ENCODE measurements around the gene FHAD1. TPM values are rescaled to one million over a fixed set of nuclear protein-coding genes. Genes with fewer than 3 reads are reported as not detected.

Gene FHAD1
- polyA plus RNA-seq, 4 donors = 0.22 to 0.58 (median 0.36) TPM

- Histone ChIP-seq H3K9me3 (ENCODE audit: control insufficient read depth in 2 of 2, insufficient read depth in 1 of 2, low read depth in 1 of 2, low read length in 1 of 2) (no peaks in the 10 kb centered on the region), H3K36me3 (ENCODE audit: control insufficient read depth in 3 of 3, insufficient read depth in 2 of 3, low read depth in 1 of 3, low read length in 3 of 3) (peaks cover 0 to 4% (median 0%) of the 10 kb centered on the region in 3 donors), H3K27me3 (ENCODE audit: control insufficient read depth in 3 of 3, insufficient read depth in 3 of 3, low read length in 3 of 3) (no peaks in the 10 kb centered on the region), H3K4me3 (ENCODE audit: low read depth in 1 of 3, low read length in 3 of 3) (no peak overlapping the region), H3K27ac (ENCODE audit: low read depth in 1 of 3, low read length in 2 of 3) (peak overlapping the region in 2 of 3 donors; percentile 24 to 85), H3K4me1 (ENCODE audit: control insufficient read depth in 3 of 3, insufficient read depth in 2 of 3, low read depth in 1 of 3, low read length in 2 of 3) (peaks cover 2 to 7% (median 6%) of the 10 kb centered on the region in 3 donors)
- DNase-seq (peak in 1 of 2 donors; percentile 88), FAIRE-seq (no peak)
- 40 to 54% (median 49%) methylated on average over 17 of the region's 17 CpGs for WGBS, 3 donors
Observed at GRCh38 chr1:15345705-15346345, 98.8 kb downstream of the FHAD1 start.

- no peak for DNase-seq
- H3K4me1 ChIP-seq (ENCODE audit: control insufficient read depth in 3 of 3, insufficient read depth in 2 of 3, low read depth in 1 of 3, low read length in 2 of 3) = peaks cover 2 to 11% (median 6%) of the 10 kb centered on the region in 3 donors
- H3K27me3 ChIP-seq (ENCODE audit: control insufficient read depth in 3 of 3, insufficient read depth in 3 of 3, low read length in 3 of 3) = no peaks in the 10 kb centered on the region
- FAIRE-seq = no peak
- no peak overlapping the region for H3K4me3 ChIP-seq (ENCODE audit: low read depth in 1 of 3, low read length in 3 of 3)
- H3K27ac ChIP-seq (ENCODE audit: low read depth in 1 of 3, low read length in 2 of 3) = peak overlapping the region in 2 of 3 donors; percentile 24 to 85
- WGBS, 3 donors = 75 to 88% (median 87%) methylated on average over 14 of the region's 14 CpGs
- H3K9me3 ChIP-seq (ENCODE audit: control insufficient read depth in 2 of 2, insufficient read depth in 1 of 2, low read depth in 1 of 2, low read length in 1 of 2) = no peaks in the 10 kb centered on the region
- H3K36me3 ChIP-seq (ENCODE audit: control insufficient read depth in 3 of 3, insufficient read depth in 2 of 3, low read depth in 1 of 3, low read length in 3 of 3) = peaks cover 0 to 4% (median 0%) of the 10 kb centered on the region in 3 donors
Observed at GRCh38 chr1:15346346-15347030, 99.5 kb downstream of the FHAD1 start.

GRCh38 chr1:15347182-15347581 is 100.2 kb downstream of the FHAD1 start:
- FAIRE-seq (no peak), DNase-seq (no peak)
- H3K27me3 ChIP-seq (ENCODE audit: control insufficient read depth in 3 of 3, insufficient read depth in 3 of 3, low read length in 3 of 3) = no peaks in the 10 kb centered on the region
- peaks cover 0 to 16% (median 4%) of the 10 kb centered on the region in 3 donors for H3K4me1 ChIP-seq (ENCODE audit: control insufficient read depth in 3 of 3, insufficient read depth in 2 of 3, low read depth in 1 of 3, low read length in 2 of 3)
- H3K36me3 ChIP-seq (ENCODE audit: control insufficient read depth in 3 of 3, insufficient read depth in 2 of 3, low read depth in 1 of 3, low read length in 3 of 3) = peaks cover 0 to 4% (median 0%) of the 10 kb centered on the region in 3 donors
- 70 to 84% (median 75%) methylated on average over 7 of the region's 7 CpGs for WGBS, 3 donors
- H3K9me3 ChIP-seq (ENCODE audit: control insufficient read depth in 2 of 2, insufficient read depth in 1 of 2, low read depth in 1 of 2, low read length in 1 of 2) = no peaks in the 10 kb centered on the region
- no peak overlapping the region for H3K27ac ChIP-seq (ENCODE audit: low read depth in 1 of 3, low read length in 2 of 3)
- no peak overlapping the region for H3K4me3 ChIP-seq (ENCODE audit: low read depth in 1 of 3, low read length in 3 of 3)

GRCh38 chr1:15348648-15349047 is 101.6 kb downstream of the FHAD1 start:
- WGBS, 3 donors = 87 to 92% (median 90%) methylated on average over 9 of the region's 9 CpGs
- H3K9me3 ChIP-seq (ENCODE audit: control insufficient read depth in 2 of 2, insufficient read depth in 1 of 2, low read depth in 1 of 2, low read length in 1 of 2) = no peaks in the 10 kb centered on the region
- DNase-seq (no peak), FAIRE-seq (no peak)
- no peak overlapping the region for H3K27ac ChIP-seq (ENCODE audit: low read depth in 1 of 3, low read length in 2 of 3)
- peaks cover 0 to 24% (median 6%) of the 10 kb centered on the region in 3 donors for H3K4me1 ChIP-seq (ENCODE audit: control insufficient read depth in 3 of 3, insufficient read depth in 2 of 3, low read depth in 1 of 3, low read length in 2 of 3)
- H3K4me3 ChIP-seq (ENCODE audit: low read depth in 1 of 3, low read length in 3 of 3) = no peak overlapping the region
- no peaks in the 10 kb centered on the region for H3K27me3 ChIP-seq (ENCODE audit: control insufficient read depth in 3 of 3, insufficient read depth in 3 of 3, low read length in 3 of 3)
- H3K36me3 ChIP-seq (ENCODE audit: control insufficient read depth in 3 of 3, insufficient read depth in 2 of 3, low read depth in 1 of 3, low read length in 3 of 3) = peaks cover 0 to 4% (median 0%) of the 10 kb centered on the region in 3 donors

GRCh38 chr1:15349133-15349532 is 102.1 kb downstream of the FHAD1 start:
- DNase-seq (no peak), FAIRE-seq (no peak)
- Histone ChIP-seq H3K9me3 (ENCODE audit: control insufficient read depth in 2 of 2, insufficient read depth in 1 of 2, low read depth in 1 of 2, low read length in 1 of 2) (no peaks in the 10 kb centered on the region), H3K4me3 (ENCODE audit: low read depth in 1 of 3, low read length in 3 of 3) (no peak overlapping the region), H3K4me1 (ENCODE audit: control insufficient read depth in 3 of 3, insufficient read depth in 2 of 3, low read depth in 1 of 3, low read length in 2 of 3) (peaks cover 0 to 24% (median 6%) of the 10 kb centered on the region in 3 donors), H3K27me3 (ENCODE audit: control insufficient read depth in 3 of 3, insufficient read depth in 3 of 3, low read length in 3 of 3) (no peaks in the 10 kb centered on the region), H3K27ac (ENCODE audit: low read depth in 1 of 3, low read length in 2 of 3) (no peak overlapping the region), H3K36me3 (ENCODE audit: control insufficient read depth in 3 of 3, insufficient read depth in 2 of 3, low read depth in 1 of 3, low read length in 3 of 3) (peaks cover 0 to 4% (median 0%) of the 10 kb centered on the region in 3 donors)
- WGBS, 3 donors = 94 to 95% (median 95%) methylated on average over 6 of the region's 6 CpGs

GRCh38 chr1:15350151-15350550 is 103.1 kb downstream of the FHAD1 start:
- Histone ChIP-seq H3K9me3 (ENCODE audit: control insufficient read depth in 2 of 2, insufficient read depth in 1 of 2, low read depth in 1 of 2, low read length in 1 of 2) (no peaks in the 10 kb centered on the region), H3K4me1 (ENCODE audit: control insufficient read depth in 3 of 3, insufficient read depth in 2 of 3, low read depth in 1 of 3, low read length in 2 of 3) (peaks cover 0 to 25% (median 6%) of the 10 kb centered on the region in 3 donors), H3K27me3 (ENCODE audit: control insufficient read depth in 3 of 3, insufficient read depth in 3 of 3, low read length in 3 of 3) (no peaks in the 10 kb centered on the region), H3K4me3 (ENCODE audit: low read depth in 1 of 3, low read length in 3 of 3) (no peak overlapping the region), H3K36me3 (ENCODE audit: control insufficient read depth in 3 of 3, insufficient read depth in 2 of 3, low read depth in 1 of 3, low read length in 3 of 3) (peaks cover 0 to 2% (median 0%) of the 10 kb centered on the region in 3 donors), H3K27ac (ENCODE audit: low read depth in 1 of 3, low read length in 2 of 3) (peak overlapping the region in 2 of 3 donors; percentile 52 to 73)
- DNase-seq (no peak), FAIRE-seq (no peak)
- 70 to 82% (median 75%) methylated on average over 10 of the region's 10 CpGs for WGBS, 3 donors

GRCh38 chr1:15350551-15351200 is 103.7 kb downstream of the FHAD1 start:
- DNase-seq = peak; percentile 47 to 85
- Histone ChIP-seq H3K36me3 (ENCODE audit: control insufficient read depth in 3 of 3, insufficient read depth in 2 of 3, low read depth in 1 of 3, low read length in 3 of 3) (no peaks in the 10 kb centered on the region), H3K9me3 (ENCODE audit: control insufficient read depth in 2 of 2, insufficient read depth in 1 of 2, low read depth in 1 of 2, low read length in 1 of 2) (no peaks in the 10 kb centered on the region), H3K4me1 (ENCODE audit: control insufficient read depth in 3 of 3, insufficient read depth in 2 of 3, low read depth in 1 of 3, low read length in 2 of 3) (peaks cover 0 to 29% (median 5%) of the 10 kb centered on the region in 3 donors), H3K27ac (ENCODE audit: low read depth in 1 of 3, low read length in 2 of 3) (peak overlapping the region in 2 of 3 donors; percentile 73), H3K27me3 (ENCODE audit: control insufficient read depth in 3 of 3, insufficient read depth in 3 of 3, low read length in 3 of 3) (no peaks in the 10 kb centered on the region), H3K4me3 (ENCODE audit: low read depth in 1 of 3, low read length in 3 of 3) (no peak overlapping the region)
- no peak for FAIRE-seq
- 17 to 55% (median 30%) methylated on average over 4 of the region's 4 CpGs for WGBS, 3 donors

GRCh38 chr1:15351310-15351709 is 104.3 kb downstream of the FHAD1 start:
- Histone ChIP-seq H3K9me3 (ENCODE audit: control insufficient read depth in 2 of 2, insufficient read depth in 1 of 2, low read depth in 1 of 2, low read length in 1 of 2) (no peaks in the 10 kb centered on the region), H3K27ac (ENCODE audit: low read depth in 1 of 3, low read length in 2 of 3) (peak overlapping the region in 1 of 3 donors; percentile 73), H3K4me1 (ENCODE audit: control insufficient read depth in 3 of 3, insufficient read depth in 2 of 3, low read depth in 1 of 3, low read length in 2 of 3) (peaks cover 0 to 31% (median 5%) of the 10 kb centered on the region in 3 donors), H3K36me3 (ENCODE audit: control insufficient read depth in 3 of 3, insufficient read depth in 2 of 3, low read depth in 1 of 3, low read length in 3 of 3) (no peaks in the 10 kb centered on the region), H3K4me3 (ENCODE audit: low read depth in 1 of 3, low read length in 3 of 3) (no peak overlapping the region), H3K27me3 (ENCODE audit: control insufficient read depth in 3 of 3, insufficient read depth in 3 of 3, low read length in 3 of 3) (no peaks in the 10 kb centered on the region)
- 15 to 53% (median 45%) methylated on average over 4 of the region's 4 CpGs for WGBS, 3 donors
- DNase-seq (peak; percentile 53 to 74), FAIRE-seq (no peak)

Measured in small intestine (tissue), 7 donors.